ENCODE measurements around the gene MRGPRG. TPM values are rescaled to one million over a fixed set of nuclear protein-coding genes. Genes with fewer than 3 reads are reported as not detected.

Gene MRGPRG
- total and polyA plus RNA-seq, 9 of the 15 experiments (the other 6 are each of a cell fraction or from before 2014, with no cell fraction given): not detected

GRCh38 chr11:3220521-3221407, 2.2 kb upstream of the MRGPRG start (continued):
- TF ChIP-seq ZNF23 (CRISPR knock-in tag; IDR thresholded peaks at IDR 0.05) (no peak), SUPT5H (IDR thresholded peaks at IDR 0.05) (no peak), BCOR (IDR thresholded peaks at IDR 0.05) (peak; percentile 43; the same call in 1 of the 2 replicates), PREB (CRISPR knock-in tag; IDR thresholded peaks at IDR 0.05) (no peak), ZFP91 (CRISPR knock-in tag; IDR thresholded peaks at IDR 0.05) (no peak), HNRNPUL1 (IDR thresholded peaks at IDR 0.05; ENCODE audit: low read length) (no peak), ATF2 (CRISPR knock-in tag; IDR thresholded peaks at IDR 0.05) (no peak), CC2D1A (IDR thresholded peaks at IDR 0.05) (no peak), RBM34 (IDR thresholded peaks at IDR 0.05; ENCODE audit: borderline replicate concordance, insufficient read depth, low read length) (no peak), SFPQ (IDR thresholded peaks at IDR 0.05; ENCODE audit: low read depth, low read length) (no peak), PTBP1 (IDR thresholded peaks at IDR 0.05; ENCODE audit: low read depth, low read length) (0 out of 2 replicates have a peak, but pooled peaks have one; percentile 52), ZFP36 (IDR thresholded peaks at IDR 0.05; ENCODE audit: low read depth, low read length, partially characterized antibody) (peak; percentile 71), ZNF3 (CRISPR knock-in tag; IDR thresholded peaks at IDR 0.05) (no peak), SMARCA5 (IDR thresholded peaks at IDR 0.05) (peak; percentile 39; the same call in 1 of the 2 replicates), ZNF778 (CRISPR knock-in tag; IDR thresholded peaks at IDR 0.05) (no peak), RFX1 (IDR thresholded peaks at IDR 0.05) (no peak), ETS2 (tag; IDR thresholded peaks at IDR 0.05; ENCODE audit: borderline replicate concordance, poor library complexity, severe bottlenecking) (no peak), CTCF (IDR thresholded peaks at IDR 0.05 in 2 of 3, conservative IDR thresholded peaks at IDR 0.05 in 1 of 3; ENCODE audit: insufficient read depth in 2 of 3, low read depth in 1 of 3, low read length in 3 of 3) (peak; percentile 12 to 34 (median 22); a peak in 2 of 6 replicates)

Measured in K562 (cell line).